ENCODE data around the gene DGKK.

DNA sequence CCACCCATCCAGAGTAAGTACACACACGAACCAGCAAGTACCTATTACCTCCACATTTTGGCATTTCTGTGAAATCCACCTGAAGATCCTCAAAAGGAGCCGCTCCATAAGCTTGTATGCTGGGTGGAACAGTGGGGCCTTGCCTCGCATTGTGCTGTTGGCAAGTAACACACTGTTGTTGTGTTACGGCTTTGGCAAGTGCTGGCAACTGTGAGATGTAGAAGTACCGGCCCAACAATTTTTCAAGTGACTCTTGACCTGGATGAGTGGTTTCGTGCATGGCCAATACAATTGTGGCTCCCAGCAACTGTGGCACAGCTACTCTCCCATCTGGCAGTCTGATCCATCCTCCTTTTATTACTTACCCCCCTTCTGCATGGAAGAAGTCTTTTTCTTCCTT, 137.3 kb downstream of the DGKK start:
- TF ChIP-seq EZH2 (IDR thresholded peaks at IDR 0.05; ENCODE audit: low read length) = no peak
- TF ChIP-seq, protein P1, sequence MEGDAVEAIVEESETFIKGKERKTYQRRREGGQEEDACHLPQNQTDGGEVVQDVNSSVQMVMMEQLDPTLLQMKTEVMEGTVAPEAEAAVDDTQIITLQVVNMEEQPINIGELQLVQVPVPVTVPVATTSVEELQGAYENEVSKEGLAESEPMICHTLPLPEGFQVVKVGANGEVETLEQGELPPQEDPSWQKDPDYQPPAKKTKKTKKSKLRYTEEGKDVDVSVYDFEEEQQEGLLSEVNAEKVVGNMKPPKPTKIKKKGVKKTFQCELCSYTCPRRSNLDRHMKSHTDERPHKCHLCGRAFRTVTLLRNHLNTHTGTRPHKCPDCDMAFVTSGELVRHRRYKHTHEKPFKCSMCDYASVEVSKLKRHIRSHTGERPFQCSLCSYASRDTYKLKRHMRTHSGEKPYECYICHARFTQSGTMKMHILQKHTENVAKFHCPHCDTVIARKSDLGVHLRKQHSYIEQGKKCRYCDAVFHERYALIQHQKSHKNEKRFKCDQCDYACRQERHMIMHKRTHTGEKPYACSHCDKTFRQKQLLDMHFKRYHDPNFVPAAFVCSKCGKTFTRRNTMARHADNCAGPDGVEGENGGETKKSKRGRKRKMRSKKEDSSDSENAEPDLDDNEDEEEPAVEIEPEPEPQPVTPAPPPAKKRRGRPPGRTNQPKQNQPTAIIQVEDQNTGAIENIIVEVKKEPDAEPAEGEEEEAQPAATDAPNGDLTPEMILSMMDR (optimal IDR thresholded peaks at IDR 0.05 in 1 of 3, IDR thresholded peaks at IDR 0.05 in 1 of 3, conservative IDR thresholded peaks at IDR 0.05 in 1 of 3; ENCODE audit: extremely low read depth in 1 of 3, insufficient read depth in 2 of 3, low read length in 3 of 3) = no peak
